HepG2 (cell line): ENCODE data around the gene CACNA2D3. TPM values are rescaled to one million over a fixed set of nuclear protein-coding genes. Genes with fewer than 3 reads are reported as not detected.
"Not testable (repeated sequence)": the region's sequence is repeated elsewhere in the genome, so short reads cannot be mapped to it uniquely, and the experiment has no call there.

Experiments used
- ATAC-seq: fragments of 200-7000 bp; cut with Tn5 transposase; 3 replicates; pipeline ENCODE4 v1.9.1; 2020; ENCODE audit warnings: mild to moderate bottlenecking, moderate library complexity
- BruUV-seq: library from RNA; stranded (reverse); fragments of 400-500 nt; replicated peaks from 2 replicates; lab custom pipeline; 2021; lab: Mats Ljungman, UMichigan
- CTCF ChIA-PET: fragments of 300-600 bp; formaldehyde crosslinking; extraction: SDS; loops from one replicate; lab custom pipeline; 2021; ENCODE audit warnings: low total read pairs, inconsistent platforms, low intra/inter-chr PET ratio; lab: Yijun Ruan, JAX
- POLR2A ChIA-PET: fragments of 350-600 bp; sonication (Branson Sonifier 250); formaldehyde crosslinking; loops from one replicate; lab custom pipeline; 2020; ENCODE audit warnings: antibody characterized with exemption, inconsistent platforms; lab: Yijun Ruan, JAX
- DNase-seq: peaks from one replicate; pipeline ENCODE4 v3.0.0-alpha.2; 2015; ENCODE audit warnings: low spot score
- FAIRE-seq: peaks from 3 replicates; lab custom pipeline; 2011; peaks lifted over from hg19 to GRCh38; lab: Jason Lieb, UNC
- H2AFZ ChIP-seq: one replicate; pipeline ENCODE4 v1.6.1; 2011; ENCODE audit warnings: low read length, inconsistent platforms
- H3K27ac ChIP-seq: fragments of 300-600 bp; 3 replicates; pipeline ENCODE4 v1.8.0; 2011; ENCODE audit warnings: mixed run types, mild to moderate bottlenecking, mixed read lengths, low read length, inconsistent platforms; ENCODE audit not compliant: insufficient read depth; ENCODE audit errors: extremely low read length
- H3K27me3 ChIP-seq, 2 experiments: fragments of 200-600 bp in 1 of 2; 2 replicates in 1 of 2; 3 replicates in 1 of 2; pipeline versions ENCODE4 v1.6.0 to v1.8.0; 2011; ENCODE audit warnings: low read length in 2 of 2, mild to moderate bottlenecking in 2 of 2, moderate library complexity in 2 of 2, inconsistent platforms in 1 of 2; ENCODE audit not compliant: insufficient read depth in 2 of 2, control insufficient read depth in 1 of 2
- H3K36me3 ChIP-seq, 2 experiments: fragments of 200-600 bp in 1 of 2; replicated peaks in 1 of 2; 2 replicates in 1 of 2; 3 replicates in 1 of 2; pipeline versions ENCODE4 v1.5.1 to v1.8.0; 2011; ENCODE audit warnings: low read length in 2 of 2, inconsistent platforms in 1 of 2; ENCODE audit not compliant: insufficient read depth in 2 of 2, control insufficient read depth in 1 of 2
- H3K4me1 ChIP-seq: 2 replicates; pipeline ENCODE4 v1.5.1; 2012; ENCODE audit warnings: low read length, inconsistent platforms; ENCODE audit not compliant: insufficient read depth
- H3K4me2 ChIP-seq: 2 replicates; pipeline ENCODE4 v1.6.0; 2011; ENCODE audit warnings: low read depth, low read length, inconsistent platforms
- H3K4me3 ChIP-seq, 3 experiments: fragments of 200-600 bp in 1 of 3; sonication (generic), shearing (Covaris generic) in 1 of 3; replicated peaks in 1 of 3; 2 replicates each; pipeline ENCODE4 v1.5.1; 2011 to 2016; ENCODE audit warnings: low read length in 3 of 3, inconsistent platforms in 2 of 3, low read depth in 2 of 3, mild to moderate bottlenecking in 2 of 3, control low read depth in 1 of 3, mixed read lengths in 1 of 3; ENCODE audit not compliant: insufficient read depth in 1 of 3
- H3K79me2 ChIP-seq: one replicate; pipeline ENCODE4 v1.6.1; 2011; ENCODE audit warnings: low read length, inconsistent platforms; ENCODE audit not compliant: insufficient read depth
- H3K9ac ChIP-seq: 2 replicates; pipeline ENCODE4 v1.6.0; 2011; ENCODE audit warnings: mild to moderate bottlenecking, low read depth, low read length, inconsistent platforms; ENCODE audit not compliant: insufficient read depth
- H3K9me3 ChIP-seq: 2 replicates; pipeline ENCODE4 v1.5.1; 2012; ENCODE audit warnings: mild to moderate bottlenecking, low read length
- H4K20me1 ChIP-seq: 2 replicates; pipeline ENCODE4 v1.6.0; 2011; ENCODE audit warnings: inconsistent platforms, mild to moderate bottlenecking, low read length, moderate library complexity; ENCODE audit not compliant: insufficient read depth
- BRD4 ChIP-seq: sonication (generic); formaldehyde crosslinking; IDR thresholded peaks from 2 replicates; pipeline ENCODE4 v1.4.0; 2020; ENCODE audit warnings: missing genetic modification reagents
- DRAP1 ChIP-seq: IDR thresholded peaks from 2 replicates; pipeline ENCODE4 v1.6.1; 2016; ENCODE audit warnings: missing genetic modification reagents, missing compliant biosample characterization
- GATAD1 ChIP-seq: IDR thresholded peaks from 2 replicates; pipeline ENCODE4 v1.6.1; 2016; ENCODE audit warnings: missing genetic modification reagents, missing compliant biosample characterization
- NR2F2 ChIP-seq: IDR thresholded peaks from 2 replicates; pipeline ENCODE4 v1.6.1; 2012; ENCODE audit warnings: low read depth, inconsistent platforms, borderline replicate concordance
- ZHX1 ChIP-seq: sonication (generic); formaldehyde crosslinking; IDR thresholded peaks from 2 replicates; pipeline ENCODE4 v1.8.1; 2022; ENCODE audit warnings: low read depth, mild to moderate bottlenecking, missing genetic modification reagents
- ZNF263 ChIP-seq: sonication (generic); formaldehyde crosslinking; IDR thresholded peaks from 2 replicates; pipeline ENCODE4 v1.4.0; 2020; ENCODE audit warnings: missing genetic modification reagents
- ZNF33A ChIP-seq: sonication (generic); formaldehyde crosslinking; IDR thresholded peaks from 2 replicates; pipeline ENCODE4 v1.5.1; 2020; ENCODE audit warnings: missing genetic modification reagents, mild to moderate bottlenecking, moderate library complexity, borderline replicate concordance
- ZNF788 ChIP-seq: sonication (generic); formaldehyde crosslinking; IDR thresholded peaks from 2 replicates; pipeline ENCODE4 v1.5.0; 2020; ENCODE audit warnings: mild to moderate bottlenecking, missing genetic modification reagents, borderline replicate concordance
- WGBS: methylation state at CpG from one replicate; pipeline ENCODE4 v1.1.6; 2017; ENCODE audit warnings: low lambda C conversion rate; 5-methylcytosine and 5-hydroxymethylcytosine counted together
- in situ Hi-C: cut with HindIII; loops from 2 replicates; pipeline ENCODE4 v1.10.0; 2017; ENCODE audit warnings: low pct_unique_long_range_greater_than_20kb; ENCODE audit not compliant: extremely low pct_ligation_motif_present
- intact Hi-C: fragments of 100-400 bp; cut with micrococcal nuclease; formaldehyde crosslinking; loops from one replicate; pipeline ENCODE4 v1.10.0; 2022; ENCODE audit not compliant: unreplicated experiment
- polyA plus RNA-seq, 8 experiments: library from polyadenylated mRNA; depleted of rRNA in 3 of 8; stranded (reverse) in 7 of 8; unstranded in 1 of 8; fragments of >200 nt; fragmentation: Illumina TruSeq in 4 of 8; extraction: Trizol in 4 of 8; gene quantifications; 2 replicates each; pipeline versions ENCODE4 v1.2.1 to v1.2.3, GENCODE V29; 2011 to 2016; ENCODE audit warnings: low read depth in 4 of 8, missing spikeins in 1 of 8, mixed read lengths in 1 of 8; ENCODE audit not compliant: insufficient read depth in 1 of 8
- total RNA-seq, 5 experiments: library from RNA; depleted of rRNA; stranded (reverse); fragments of >200 nt; fragmentation: Illumina TruSeq; extraction: Trizol; gene quantifications; 2 replicates each; pipeline ENCODE4 v1.2.3, GENCODE V29; 2016; ENCODE audit warnings: low read depth in 1 of 5

The CACNA2D3 gene
- total and polyA plus RNA-seq, 2 of the 13 experiments (the other 11 are each of a cell fraction or from before 2014, with no cell fraction given) = not detected

- intact Hi-C loops, H3K9me3 ChIP-seq, H3K36me3 ChIP-seq, H3K79me2 ChIP-seq, H4K20me1 ChIP-seq, in situ Hi-C loops, FAIRE-seq, H3K4me3 ChIP-seq, H3K9ac ChIP-seq, H2AFZ ChIP-seq, POLR2A ChIA-PET, H3K4me2 ChIP-seq, H3K27ac ChIP-seq, DNase-seq, ATAC-seq, H3K27me3 ChIP-seq, CTCF ChIA-PET, H3K4me1 ChIP-seq, BruUV-seq: not testable (repeated sequence)
- 54% methylated on average over 23 of the region's 23 CpGs for WGBS
Observed at GRCh38 chr3:54464554-54464953, 342.2 kb downstream of the CACNA2D3 start.

- TF ChIP-seq BRD4 (no peak), ZNF788 (CRISPR knock-in tag) (no peak), ZNF33A (CRISPR knock-in tag) (no peak), NR2F2 (no peak), GATAD1 (no peak), ZNF263 (CRISPR knock-in tag) (no peak), ZHX1 (CRISPR knock-in tag) (no peak), DRAP1 (CRISPR knock-in tag) (no peak)
- TF ChIP-seq, all 625 proteins: peak for 0
- Histone ChIP-seq H3K9me3 (no peaks in the 10 kb centered on the region; the same call in 1 of the 2 replicates), H3K4me1 (no peaks in the 10 kb centered on the region), H3K27ac (no peak overlapping the region), H4K20me1 (no peaks in the 10 kb centered on the region), H3K9ac (no peak overlapping the region), H2AFZ (no peak overlapping the region), H3K4me2 (no peak overlapping the region), H3K79me2 (no peaks in the 10 kb centered on the region), H3K27me3 (no peaks in the 10 kb centered on the region), H3K36me3 (no peaks in the 10 kb centered on the region), H3K4me3 (no peak overlapping the region)
- in situ Hi-C loops = no loop called here
- CTCF ChIA-PET = no interaction called here
- FAIRE-seq = no peak
- DNase-seq = no peak
- POLR2A ChIA-PET = no interaction called here
- no TSS peak for BruUV-seq
- no peak for ATAC-seq
- intact Hi-C loops = no loop called here
Observed at GRCh38 chr3:54476891-54477290, 354.5 kb downstream of the CACNA2D3 start.
